ENCODE measurements around the gene TSGA10IP.
A peak's percentile ranks its signal among the peaks of the same experiment; 100 is the strongest.
"Not testable (repeated sequence)": the region's sequence is repeated elsewhere in the genome, so short reads cannot be mapped to it uniquely, and the experiment has no call there.

The TSGA10IP gene

GRCh38 chr11:65947603-65948125, 2.4 kb downstream of the TSGA10IP start:
- DNase-seq = no peak

DNA sequence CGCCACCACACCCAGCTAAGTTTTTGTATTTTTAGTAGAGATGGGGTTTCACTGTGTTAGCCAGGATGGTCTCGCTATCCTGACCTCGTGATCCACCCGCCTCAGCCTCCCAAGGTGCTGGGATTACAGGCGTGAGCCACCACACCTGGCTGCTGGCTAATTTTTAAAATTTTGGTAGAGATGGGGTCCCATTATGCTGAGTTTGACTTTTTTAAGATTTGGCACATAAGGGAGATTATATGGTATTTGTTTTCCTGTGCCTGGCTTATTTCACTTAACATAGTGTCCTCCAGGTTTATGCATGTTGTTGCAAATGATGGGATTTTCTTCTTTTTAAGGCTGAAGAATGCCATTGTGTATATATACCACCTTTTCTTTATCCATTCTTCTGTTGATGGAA, 5.4 kb downstream of the TSGA10IP start:
- DNase-seq = not testable (repeated sequence)

GRCh38 chr11:65951641-65952040, 6.4 kb downstream of the TSGA10IP start:
- DNase-seq = not testable (repeated sequence)

- DNase-seq = no peak
These were observed 6.8 kb downstream of the TSGA10IP start for GRCh38 chr11:65952052-65952521.

GRCh38 chr11:65953471-65953870, 8.2 kb downstream of the TSGA10IP start:
- no peak for DNase-seq

DNA sequence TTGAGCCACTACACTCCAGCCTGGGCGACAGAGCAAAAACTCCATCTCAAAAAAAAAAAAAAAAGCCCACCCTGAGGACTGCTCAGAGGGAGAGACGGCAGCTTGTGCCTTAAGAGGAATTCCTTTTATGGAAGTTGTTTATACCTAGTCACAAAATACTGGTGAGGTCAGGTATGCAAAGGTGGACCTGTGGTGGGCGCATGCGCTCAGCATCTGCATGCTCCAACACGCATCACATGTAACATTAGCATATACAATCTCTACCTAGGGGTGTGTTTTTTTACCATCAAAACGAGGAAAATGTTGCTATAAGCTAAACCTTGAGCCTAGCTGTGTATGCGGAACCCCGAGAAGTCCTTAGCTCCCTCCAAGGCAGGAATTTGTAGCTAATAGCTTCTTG, 9.5 kb downstream of the TSGA10IP start:
- DNase-seq = no peak

DNA sequence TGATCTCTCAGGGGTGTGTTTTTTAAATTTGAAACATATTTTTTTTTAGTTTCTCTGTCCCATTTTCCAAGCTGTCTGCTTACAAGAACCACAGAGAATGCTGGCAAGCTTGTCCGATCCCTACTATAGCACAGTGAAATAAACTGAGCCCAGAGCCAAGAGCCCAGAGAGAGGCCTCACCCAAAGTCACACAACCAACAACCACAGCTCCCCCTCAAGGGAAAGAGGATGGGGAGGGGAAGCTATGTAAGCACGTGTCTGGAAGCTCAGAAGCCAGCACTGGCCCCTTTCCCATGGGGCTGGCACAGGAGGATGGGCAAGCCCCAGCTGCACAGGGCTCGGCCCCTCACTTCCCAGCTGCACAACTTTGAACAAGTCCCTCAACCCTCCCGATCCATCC, 13.0 kb downstream of the TSGA10IP start:
- no peak for DNase-seq

DNA sequence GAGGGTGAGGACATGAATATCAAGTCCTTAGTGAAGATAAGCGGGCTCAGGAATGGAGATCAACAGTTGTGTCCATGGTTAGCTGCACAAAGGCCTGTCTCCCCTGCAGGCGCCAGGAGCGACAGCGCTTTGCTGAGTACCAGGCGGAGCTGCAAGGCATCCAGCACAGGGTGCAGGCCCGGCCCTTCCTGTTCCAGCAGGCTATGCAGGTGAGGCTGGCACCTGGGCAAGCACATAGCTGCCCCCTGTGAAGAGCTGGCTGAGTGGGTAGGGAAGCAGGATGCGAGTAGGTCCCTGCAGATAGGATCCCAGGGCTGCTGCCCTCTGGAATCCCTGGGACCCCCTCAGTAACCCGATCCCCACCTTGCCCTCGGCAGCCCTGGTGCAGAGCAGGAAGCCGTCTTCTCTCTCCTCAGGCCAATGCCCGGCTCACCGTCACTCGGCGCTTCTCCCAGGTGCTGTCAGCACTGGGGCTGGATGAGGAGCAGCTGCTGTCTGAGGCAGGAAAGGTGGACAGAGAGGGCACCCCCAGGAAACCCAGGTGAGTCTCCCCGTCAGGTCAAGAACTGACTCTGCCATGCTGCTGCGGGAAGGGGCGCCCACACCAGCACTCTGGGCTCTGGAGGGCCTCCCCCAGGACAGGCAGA, 13.6 kb downstream of the TSGA10IP start:
- DNase-seq = no peak

DNA sequence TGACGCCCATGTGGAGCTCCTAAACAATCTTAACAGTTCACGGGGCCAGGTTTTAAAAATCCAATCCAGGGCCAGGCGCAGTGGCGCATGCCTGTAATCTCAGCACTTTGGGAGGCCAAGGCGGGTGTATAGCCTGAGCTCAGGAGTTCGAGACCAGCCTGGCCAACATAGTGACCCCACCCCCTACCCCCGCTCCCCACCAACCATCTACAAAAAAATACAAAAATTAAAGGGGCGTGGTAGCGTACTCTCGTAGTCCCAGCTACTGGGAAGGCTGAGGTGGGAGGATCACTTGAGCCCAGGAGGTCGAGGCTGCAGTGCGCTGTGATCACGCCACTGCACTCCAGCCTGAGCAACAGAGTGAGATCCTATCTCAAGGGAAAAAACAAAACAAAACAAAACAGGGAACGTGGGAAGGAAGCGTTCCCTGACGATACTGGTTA, 15.6 kb downstream of the TSGA10IP start:
- DNase-seq = no peak

DNA sequence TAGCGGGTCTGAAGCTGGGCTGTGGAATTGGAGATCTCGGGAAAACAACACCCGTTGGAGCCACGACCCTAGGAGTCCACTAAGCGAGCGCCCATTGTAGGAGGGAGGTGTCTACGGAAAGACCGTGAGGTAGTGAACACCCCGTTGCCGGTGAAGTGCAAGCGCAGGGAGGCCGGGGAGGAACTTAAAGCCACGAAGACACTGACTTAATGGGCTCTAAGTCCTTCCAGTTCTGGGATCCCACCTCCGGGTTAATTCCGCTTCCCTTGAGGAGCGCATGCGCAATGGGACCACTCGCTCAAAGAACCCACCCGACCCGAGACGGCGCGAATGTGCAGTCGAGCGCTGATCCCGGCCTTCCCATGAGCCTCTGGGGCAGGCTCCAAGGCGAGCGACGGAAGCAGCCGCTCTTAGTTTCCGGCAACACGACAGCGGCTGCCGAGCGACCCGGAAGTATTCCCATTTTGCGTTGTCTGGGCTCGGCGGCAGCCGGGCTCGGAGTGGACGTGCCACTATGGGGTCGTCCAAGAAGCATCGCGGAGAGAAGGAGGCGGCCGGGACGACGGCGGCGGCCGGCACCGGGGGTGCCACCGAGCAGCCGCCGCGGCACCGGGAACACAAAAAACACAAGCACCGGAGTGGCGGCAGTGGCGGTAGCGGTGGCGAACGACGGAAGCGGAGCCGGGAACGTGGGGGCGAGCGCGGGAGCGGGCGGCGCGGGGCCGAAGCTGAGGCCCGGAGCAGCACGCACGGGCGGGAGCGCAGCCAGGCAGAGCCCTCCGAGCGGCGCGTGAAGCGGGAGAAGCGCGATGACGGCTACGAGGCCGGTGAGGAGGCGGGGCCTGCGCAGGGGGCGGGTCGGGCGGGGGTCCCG, 16.2 kb downstream of the TSGA10IP start, which contains the start of gene SART1:
Gene SART1 (plus strand): TSS at position 468 of the 874 bp plus-strand sequence. CDS start 47 bp downstream, at position 515.
- peak; percentile 96 for DNase-seq

GRCh38 chr11:65962141-65962564, 16.9 kb downstream of the TSGA10IP start:
- DNase-seq = no peak

DNA sequence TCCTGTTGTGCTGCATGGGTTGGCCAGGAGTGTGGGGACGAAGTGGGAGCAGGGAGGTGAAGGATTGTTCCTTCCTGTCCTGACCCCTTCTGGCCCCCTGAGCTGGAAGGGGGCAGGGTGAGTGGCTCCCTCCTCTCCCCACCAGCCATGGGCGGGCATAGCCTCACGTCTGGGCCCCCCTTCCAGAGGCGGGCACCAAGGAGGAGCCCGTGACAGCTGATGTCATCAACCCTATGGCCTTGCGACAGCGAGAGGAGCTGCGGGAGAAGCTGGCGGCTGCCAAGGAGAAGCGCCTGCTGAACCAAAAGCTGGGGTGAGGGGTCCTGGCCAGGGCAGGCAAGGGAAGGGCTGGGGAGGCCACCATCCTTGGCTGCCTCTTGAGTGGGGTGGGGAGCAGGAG, 19.6 kb downstream of the TSGA10IP start:
- DNase-seq = no peak

GRCh38 chr11:65965986-65966762, 20.9 kb downstream of the TSGA10IP start:
- no peak for DNase-seq

DNA sequence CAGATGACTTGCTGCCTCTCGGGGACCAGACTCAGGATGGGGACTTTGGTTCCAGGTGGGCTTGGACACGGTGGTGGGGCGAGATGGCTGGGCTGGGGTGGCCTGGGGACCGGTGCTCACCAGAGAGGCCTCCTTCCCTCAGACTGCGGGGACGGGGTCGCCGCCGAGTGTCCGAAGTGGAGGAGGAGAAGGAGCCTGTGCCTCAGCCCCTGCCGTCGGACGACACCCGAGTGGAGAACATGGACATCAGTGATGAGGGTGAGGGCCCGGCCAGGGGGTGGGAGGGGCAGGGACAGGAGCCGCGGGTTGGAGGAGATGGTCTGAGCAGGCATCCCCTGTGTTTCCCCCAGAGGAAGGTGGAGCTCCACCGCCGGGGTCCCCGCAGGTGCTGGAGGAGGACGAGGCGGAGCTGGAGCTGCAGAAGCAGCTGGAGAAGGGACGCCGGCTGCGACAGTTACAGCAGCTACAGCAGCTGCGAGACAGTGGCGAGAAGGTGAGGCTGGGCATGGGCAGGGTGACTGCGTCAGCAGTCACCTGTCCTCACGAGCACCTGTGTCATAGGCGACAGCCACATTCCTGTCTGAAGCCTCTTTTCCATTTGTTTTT, 22.2 kb downstream of the TSGA10IP start:
- no peak for DNase-seq

- no peak for DNase-seq
These were observed 23.6 kb downstream of the TSGA10IP start for GRCh38 chr11:65968600-65969482.

- no peak for DNase-seq
These were observed 26.8 kb downstream of the TSGA10IP start for GRCh38 chr11:65972116-65972515.

DNA sequence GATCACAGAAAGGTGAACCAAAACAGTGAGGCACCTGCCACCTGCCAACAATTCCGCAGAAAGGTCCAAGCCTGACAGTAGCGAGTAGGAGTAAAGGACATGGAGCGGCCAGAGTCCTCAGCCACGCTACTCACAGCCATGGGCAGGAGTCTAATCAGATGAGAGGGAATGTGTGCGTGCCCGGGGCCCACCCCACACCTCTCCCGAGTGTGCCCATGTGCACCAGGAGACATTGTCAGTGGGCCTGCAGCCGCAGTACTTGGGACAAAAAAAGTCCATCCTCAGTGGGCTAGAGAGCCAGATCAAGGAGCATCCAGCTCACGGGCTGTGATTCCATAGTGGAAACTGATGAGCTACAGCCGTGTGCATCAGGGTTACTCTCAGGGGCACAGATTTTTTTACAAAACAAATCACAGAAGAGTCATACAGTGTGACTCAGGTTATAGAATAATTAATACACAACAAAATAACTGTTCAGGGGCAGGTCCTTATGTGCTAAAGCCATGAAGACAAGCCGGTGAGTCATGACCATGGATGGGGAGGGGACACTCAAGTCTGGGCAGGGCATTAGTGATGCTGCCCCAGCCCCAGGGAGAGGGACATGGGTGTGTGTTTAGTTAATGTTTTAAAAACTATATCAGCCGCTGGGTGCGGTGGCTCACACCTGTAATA, 28.3 kb downstream of the TSGA10IP start:
- peak; percentile 1 for DNase-seq

DNA sequence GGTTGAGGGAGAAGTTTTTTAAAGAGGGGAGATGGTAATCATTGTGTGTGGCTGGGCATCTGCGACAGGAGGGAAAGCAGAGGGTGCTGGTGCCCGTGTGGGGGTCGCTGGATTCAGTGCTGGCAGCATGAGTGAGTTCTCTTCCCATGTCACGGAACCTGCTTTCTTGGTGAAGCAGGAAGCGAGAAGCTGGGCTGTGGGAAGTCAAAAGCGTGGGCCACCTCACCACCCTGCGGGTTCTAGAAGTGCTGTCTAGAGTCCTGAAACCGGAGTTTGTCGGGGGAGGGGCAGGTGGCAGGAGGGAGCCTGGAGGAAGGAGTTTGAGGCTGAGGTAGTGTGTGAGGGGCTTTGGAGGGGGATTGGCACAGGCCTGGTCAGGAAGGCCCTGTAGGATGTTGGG, 30.5 kb downstream of the TSGA10IP start:
- DNase-seq = no peak

GRCh38 chr11:65976216-65977176, 31.2 kb downstream of the TSGA10IP start:
- no peak for DNase-seq
